ENCODE data around the gene PTP4A1.

DNA sequence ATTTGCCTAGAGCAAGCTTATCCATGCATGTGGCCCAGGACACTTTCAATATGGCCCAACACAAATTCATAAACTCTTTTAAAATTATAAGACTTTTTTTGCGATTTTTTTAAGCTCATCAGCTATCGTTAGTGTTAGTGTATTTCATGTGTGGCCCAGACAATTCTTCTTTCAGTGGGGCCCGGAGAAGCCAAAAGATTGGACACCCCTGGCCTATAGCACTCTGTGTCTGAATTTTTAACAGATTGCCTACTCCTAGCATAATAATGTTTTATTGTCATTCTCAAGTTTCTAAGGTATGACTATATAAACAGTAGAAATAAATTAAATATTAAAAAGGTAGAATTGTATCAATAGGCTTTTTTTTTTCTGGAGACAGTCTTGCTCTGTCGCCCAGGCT lies 48.6 kb upstream of the PTP4A1 start:
- TF ChIP-seq, protein P1, sequence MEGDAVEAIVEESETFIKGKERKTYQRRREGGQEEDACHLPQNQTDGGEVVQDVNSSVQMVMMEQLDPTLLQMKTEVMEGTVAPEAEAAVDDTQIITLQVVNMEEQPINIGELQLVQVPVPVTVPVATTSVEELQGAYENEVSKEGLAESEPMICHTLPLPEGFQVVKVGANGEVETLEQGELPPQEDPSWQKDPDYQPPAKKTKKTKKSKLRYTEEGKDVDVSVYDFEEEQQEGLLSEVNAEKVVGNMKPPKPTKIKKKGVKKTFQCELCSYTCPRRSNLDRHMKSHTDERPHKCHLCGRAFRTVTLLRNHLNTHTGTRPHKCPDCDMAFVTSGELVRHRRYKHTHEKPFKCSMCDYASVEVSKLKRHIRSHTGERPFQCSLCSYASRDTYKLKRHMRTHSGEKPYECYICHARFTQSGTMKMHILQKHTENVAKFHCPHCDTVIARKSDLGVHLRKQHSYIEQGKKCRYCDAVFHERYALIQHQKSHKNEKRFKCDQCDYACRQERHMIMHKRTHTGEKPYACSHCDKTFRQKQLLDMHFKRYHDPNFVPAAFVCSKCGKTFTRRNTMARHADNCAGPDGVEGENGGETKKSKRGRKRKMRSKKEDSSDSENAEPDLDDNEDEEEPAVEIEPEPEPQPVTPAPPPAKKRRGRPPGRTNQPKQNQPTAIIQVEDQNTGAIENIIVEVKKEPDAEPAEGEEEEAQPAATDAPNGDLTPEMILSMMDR (IDR thresholded peaks at IDR 0.05; ENCODE audit: poor library complexity) = no peak
- no peak for TF ChIP-seq EZH2 (IDR thresholded peaks at IDR 0.05; ENCODE audit: borderline replicate concordance)

Measured in hepatocyte (in vitro differentiated cells).